GM12891 (cell line): ENCODE results near the gene TTC9.

Source experiments
- PAX5 ChIP-seq: IDR thresholded peaks from 2 replicates; pipeline ENCODE4 v1.6.1; 2011; ENCODE audit warnings: low read length, moderate library complexity, mild to moderate bottlenecking; ENCODE audit not compliant: insufficient read depth, severe bottlenecking
- POLR2A ChIP-seq: IDR thresholded peaks from 2 replicates; pipeline ENCODE4 v1.6.1; 2011; ENCODE audit warnings: low read depth, low read length, control low read depth
- POLR2AphosphoS5 ChIP-seq: IDR thresholded peaks from 2 replicates; pipeline ENCODE4 v1.6.1; 2011; ENCODE audit warnings: low read depth, low read length, control low read depth

GRCh38 chr14:70698288-70698687, 56.6 kb downstream of the TTC9 start:
- TF ChIP-seq PAX5 (no peak), POLR2A (no peak), POLR2AphosphoS5 (no peak)
